Testis (tissue), 3 donors: ENCODE results near the gene SUPT3H. TPM values are rescaled to one million over a fixed set of nuclear protein-coding genes. Genes with fewer than 3 reads are reported as not detected.

ENCODE experiments used
- DNase-seq: peaks from one replicate; pipeline ENCODE4 v3.0.0-alpha.2; 2019
- H3K27ac ChIP-seq, 2 donors: fragments of 200-600 bp; sonication (generic); one replicate each; pipeline ENCODE4 v1.5.1; 2019
- H3K27me3 ChIP-seq: fragments of 200-600 bp; sonication (generic); one replicate; pipeline ENCODE4 v1.5.1; 2019
- H3K36me3 ChIP-seq: fragments of 200-600 bp; sonication (generic); one replicate; pipeline ENCODE4 v1.5.1; 2017; ENCODE audit warnings: low read depth; ENCODE audit errors: missing control alignments
- H3K4me1 ChIP-seq: fragments of 200-600 bp; sonication (generic); one replicate; pipeline ENCODE4 v1.5.1; 2019
- H3K4me3 ChIP-seq, 2 donors: fragments of 200-600 bp; sonication (generic); one replicate each; pipeline ENCODE4 v1.5.1; 2017 to 2019
- H3K9me3 ChIP-seq: fragments of 200-600 bp; sonication (generic); one replicate; pipeline ENCODE4 v1.5.1; 2017
- POLR2A ChIP-seq: fragments of 450-650 bp; IDR thresholded peaks from one replicate; pipeline ENCODE4 v1.6.1; 2017; ENCODE audit warnings: antibody characterized with exemption, mild to moderate bottlenecking, moderate library complexity
- WGBS, 2 donors: methylation state at CpG; one replicate each; pipeline ENCODE4 v1.1.5; 2018; 5-methylcytosine and 5-hydroxymethylcytosine counted together
- intact Hi-C: fragments of 100-400 bp; cut with DNase I; formaldehyde crosslinking; loops from one replicate; pipeline ENCODE4 v1.15.1; 2023; ENCODE audit warnings: low total_unique reads
- polyA plus RNA-seq: library from polyadenylated mRNA; stranded (reverse); fragments of 350-450 nt; fragmentation: Illumina TruSeq; extraction: RNeasy Lipid Tissue Mini Kit (QIAGEN cat#74804); gene quantifications from one replicate; pipeline ENCODE4 v1.2.3, GENCODE V29; 2014; ENCODE audit warnings: low read depth, low replicate concordance; ENCODE audit not compliant: insufficient read depth
- total RNA-seq, 2 donors: library from RNA; depleted of rRNA; stranded (reverse); fragments of >200 nt; gene quantifications; one replicate each; pipeline ENCODE4 v1.2.3, GENCODE V29; 2016
- TF ChIP-seq, protein P1 (sequence below), 3 experiments: fragments of 450-650 bp in 2 of 3; fragments of 200-600 bp in 1 of 3; sonication (generic) in 1 of 3; IDR thresholded peaks; one replicate each; pipeline ENCODE4 v1.5.1; 2016 to 2019; ENCODE audit warnings: antibody characterized with exemption in 3 of 3, mild to moderate bottlenecking in 2 of 3, moderate library complexity in 1 of 3

The SUPT3H gene
- total and polyA plus RNA-seq, 3 donors from 2014 or later: 29.4 to 35.9 (median 30.8) TPM

DNA sequence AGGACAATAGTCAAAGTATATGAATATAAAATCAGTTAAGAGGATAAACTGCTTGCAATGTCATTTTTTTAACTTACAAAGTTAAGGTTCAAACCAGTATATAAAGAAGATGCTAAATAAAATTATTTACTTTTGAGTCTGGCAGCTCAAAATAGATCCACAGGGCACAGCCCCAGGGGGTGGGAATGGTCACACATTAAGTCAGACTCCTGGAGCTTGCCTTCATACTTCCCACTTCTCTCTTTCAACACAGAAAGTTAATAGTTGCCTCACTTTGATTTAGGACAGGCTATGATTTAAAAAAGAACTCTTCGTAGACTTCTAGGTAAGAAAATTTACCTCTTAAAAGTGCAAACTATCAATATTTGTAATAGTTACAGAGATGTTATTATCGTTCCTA, 207.9 kb downstream of the SUPT3H start:
- no peaks in the 10 kb centered on the region for H3K27me3 ChIP-seq
- H3K4me3 ChIP-seq: no peak overlapping the region
- H3K36me3 ChIP-seq: no peaks in the 10 kb centered on the region
- H3K27ac ChIP-seq: no peak overlapping the region
- no peaks in the 10 kb centered on the region for H3K9me3 ChIP-seq
- 79 to 88% methylated on average over 2 of the region's 2 CpGs for WGBS, 2 donors
- TF ChIP-seq, protein P1, sequence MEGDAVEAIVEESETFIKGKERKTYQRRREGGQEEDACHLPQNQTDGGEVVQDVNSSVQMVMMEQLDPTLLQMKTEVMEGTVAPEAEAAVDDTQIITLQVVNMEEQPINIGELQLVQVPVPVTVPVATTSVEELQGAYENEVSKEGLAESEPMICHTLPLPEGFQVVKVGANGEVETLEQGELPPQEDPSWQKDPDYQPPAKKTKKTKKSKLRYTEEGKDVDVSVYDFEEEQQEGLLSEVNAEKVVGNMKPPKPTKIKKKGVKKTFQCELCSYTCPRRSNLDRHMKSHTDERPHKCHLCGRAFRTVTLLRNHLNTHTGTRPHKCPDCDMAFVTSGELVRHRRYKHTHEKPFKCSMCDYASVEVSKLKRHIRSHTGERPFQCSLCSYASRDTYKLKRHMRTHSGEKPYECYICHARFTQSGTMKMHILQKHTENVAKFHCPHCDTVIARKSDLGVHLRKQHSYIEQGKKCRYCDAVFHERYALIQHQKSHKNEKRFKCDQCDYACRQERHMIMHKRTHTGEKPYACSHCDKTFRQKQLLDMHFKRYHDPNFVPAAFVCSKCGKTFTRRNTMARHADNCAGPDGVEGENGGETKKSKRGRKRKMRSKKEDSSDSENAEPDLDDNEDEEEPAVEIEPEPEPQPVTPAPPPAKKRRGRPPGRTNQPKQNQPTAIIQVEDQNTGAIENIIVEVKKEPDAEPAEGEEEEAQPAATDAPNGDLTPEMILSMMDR (IDR thresholded peaks at IDR 0.05): no peak
- TF ChIP-seq POLR2A: no peak
- intact Hi-C loops: no loop called here
- no peak for DNase-seq
- H3K4me1 ChIP-seq: no peaks in the 10 kb centered on the region

GRCh38 chr6:45163952-45164766, 213.6 kb downstream of the SUPT3H start:
- no peaks in the 10 kb centered on the region for H3K9me3 ChIP-seq
- no peaks in the 10 kb centered on the region for H3K4me1 ChIP-seq
- no peak for DNase-seq
- TF ChIP-seq, protein P1 (IDR thresholded peaks at IDR 0.05): no peak
- no peak for TF ChIP-seq POLR2A
- intact Hi-C loops: no loop called here
- WGBS, 2 donors: 94 to 96% methylated on average over 3 of the region's 3 CpGs
- no peak overlapping the region for H3K4me3 ChIP-seq
- no peak overlapping the region for H3K27ac ChIP-seq
- H3K27me3 ChIP-seq: no peaks in the 10 kb centered on the region
- H3K36me3 ChIP-seq: no peaks in the 10 kb centered on the region

DNA sequence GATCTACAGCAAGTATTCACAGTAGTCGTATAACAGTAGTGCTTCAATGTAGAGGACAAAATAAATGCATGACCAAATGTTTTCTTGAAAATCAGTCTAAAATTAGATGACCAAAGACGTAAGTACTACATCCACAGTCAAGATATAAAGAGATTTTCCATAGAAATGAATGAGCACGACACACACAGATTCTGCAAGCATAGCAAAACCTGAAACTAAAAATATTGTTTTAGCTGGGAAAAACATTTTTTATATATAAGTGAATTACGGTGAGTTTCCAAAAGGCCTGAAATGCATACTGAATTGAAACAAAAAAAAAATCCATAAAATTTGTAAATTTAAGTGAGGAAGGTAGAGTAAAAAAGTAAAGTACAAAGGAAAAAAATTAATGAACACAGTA, 217.4 kb downstream of the SUPT3H start:
- Histone ChIP-seq H3K27me3 (no peaks in the 10 kb centered on the region), H3K9me3 (no peaks in the 10 kb centered on the region), H3K27ac (no peak overlapping the region), H3K4me3 (no peak overlapping the region), H3K4me1 (no peaks in the 10 kb centered on the region), H3K36me3 (no peaks in the 10 kb centered on the region)
- DNase-seq: no peak
- intact Hi-C loops: no loop called here
- 74 to 84% methylated on average over 4 of the region's 4 CpGs for WGBS, 2 donors
- TF ChIP-seq, protein P1 (IDR thresholded peaks at IDR 0.05): no peak
- no peak for TF ChIP-seq POLR2A

- no peaks in the 10 kb centered on the region for H3K4me1 ChIP-seq
- intact Hi-C loops: no loop called here
- H3K36me3 ChIP-seq: no peaks in the 10 kb centered on the region
- TF ChIP-seq POLR2A: no peak
- TF ChIP-seq, protein P1 (IDR thresholded peaks at IDR 0.05): no peak
- WGBS, 2 donors: 55 to 67% methylated on average over 2 of the region's 2 CpGs
- no peak overlapping the region for H3K4me3 ChIP-seq
- H3K9me3 ChIP-seq: no peaks in the 10 kb centered on the region
- H3K27ac ChIP-seq: no peak overlapping the region
- no peaks in the 10 kb centered on the region for H3K27me3 ChIP-seq
- no peak for DNase-seq
Observed at GRCh38 chr6:45156075-45156474, 221.7 kb downstream of the SUPT3H start.

DNA sequence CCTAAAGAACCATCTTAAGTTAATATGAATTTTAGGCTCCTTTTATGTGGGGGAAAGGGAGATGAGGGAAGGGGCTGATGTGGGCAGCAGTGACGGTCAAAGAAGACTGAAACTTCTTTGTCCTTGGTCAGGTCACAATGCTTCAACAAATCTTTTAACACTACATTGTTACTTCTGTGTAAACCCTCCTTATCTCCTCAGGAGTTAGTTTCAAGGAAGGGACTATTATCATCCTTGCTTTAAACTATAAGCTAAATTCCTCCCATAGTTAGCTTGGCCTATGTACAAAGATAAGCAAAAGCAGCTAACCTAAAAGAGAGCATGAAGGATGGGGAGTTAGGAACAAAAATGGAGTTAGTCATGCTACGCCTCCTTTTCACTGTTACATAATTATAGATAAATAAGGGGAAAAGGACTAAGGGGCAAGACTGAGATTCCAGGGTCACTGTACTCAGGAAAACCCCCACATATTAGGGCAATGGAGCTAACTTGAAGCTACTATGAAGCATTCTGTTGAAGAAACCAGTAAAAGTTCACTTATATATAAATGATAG, 222.3 kb downstream of the SUPT3H start:
- Histone ChIP-seq H3K9me3 (no peaks in the 10 kb centered on the region), H3K27ac (no peak overlapping the region), H3K4me3 (no peak overlapping the region), H3K27me3 (no peaks in the 10 kb centered on the region), H3K36me3 (no peaks in the 10 kb centered on the region), H3K4me1 (no peaks in the 10 kb centered on the region)
- no peak for DNase-seq
- 71 to 82% methylated on average over 2 of the region's 2 CpGs for WGBS, 2 donors
- TF ChIP-seq POLR2A: no peak
- TF ChIP-seq, protein P1 (IDR thresholded peaks at IDR 0.05): no peak
- intact Hi-C loops: no loop called here
